ENCODE measurements around the gene TRIM48. TPM values are rescaled to one million over a fixed set of nuclear protein-coding genes. Genes with fewer than 3 reads are reported as not detected.
"Not testable (repeated sequence)": the region's sequence is repeated elsewhere in the genome, so short reads cannot be mapped to it uniquely, and the experiment has no call there.

TRIM48 gene
- total RNA-seq: not detected in 2 replicates
- not detected in 2 replicates for polyA plus RNA-seq
- polyA plus RNA-seq (2011; cell fraction: cytosol; rRNA removed): not detected in 2 replicates
- polyA plus RNA-seq (2011; cell fraction: nucleus; rRNA removed): not detected in 2 replicates
- not detected in 2 replicates for polyA plus RNA-seq (2012)
- polyA minus RNA-seq: not detected in 2 replicates
- not detected for polyA minus RNA-seq (2011; cell fraction: cytosol; rRNA and poly(A)+ RNA removed)
- not detected in 2 replicates for polyA minus RNA-seq (2011; cell fraction: nucleus; rRNA and poly(A)+ RNA removed)
- Bru-seq, nascent RNA: not detected
- not detected for BruChase-seq, experiment 1, labeled RNA remaining after a 6-hour chase
- BruChase-seq, experiment 2, labeled RNA remaining after a 2-hour chase: not detected
- long read RNA-seq: 0 reads

DNA sequence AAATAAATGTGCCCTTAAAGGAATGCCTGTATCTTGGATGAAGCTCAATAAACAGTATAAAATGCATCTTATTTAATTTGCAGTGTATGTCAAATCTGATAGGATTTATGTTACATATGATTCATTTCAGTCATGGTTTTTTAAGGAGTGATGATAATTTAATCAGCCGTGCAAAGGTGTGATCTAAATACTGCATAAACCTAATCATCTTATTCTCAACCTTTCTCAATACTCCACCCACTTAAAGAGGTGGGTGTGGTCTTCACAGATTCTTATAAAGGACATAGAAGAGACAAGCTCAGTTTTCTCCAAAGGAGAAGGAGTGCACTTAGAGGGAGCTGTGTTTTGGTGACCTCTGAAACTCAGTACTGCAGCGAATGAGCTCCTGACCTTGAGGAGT, at the start of gene TRIM48:
Gene TRIM48, plus strand, starts transcription at position 301 of the 400 bp plus-strand sequence. CDS start 113 bp downstream, outside the sequence.
- H3K27ac ChIP-seq (ENCODE audit: insufficient read depth, low read depth, low read length); intact Hi-C loops (cut with micrococcal nuclease); H3K4me2 ChIP-seq (ENCODE audit: insufficient read depth, low read length); BruUV-seq (replicated peaks); DNase-seq (ENCODE audit: low read depth, low spot score); H3K9me3 ChIP-seq (replicated peaks; ENCODE audit: control insufficient read depth, insufficient read depth, low read length); H3K9ac ChIP-seq (replicated peaks; ENCODE audit: extremely low read depth, insufficient read depth, low read length); H3K4me1 ChIP-seq (ENCODE audit: control insufficient read depth, extremely low read depth, insufficient read depth, low read length); CTCF ChIA-PET; H3K9me1 ChIP-seq (replicated peaks; ENCODE audit: control insufficient read depth, extremely low read depth, insufficient read depth, low read length); dilution Hi-C loops (cut with MboI; ENCODE audit: extremely low pct_ligation_motif_present, low sequenced_read_pairs); POLR2A ChIA-PET; H2AFZ ChIP-seq (ENCODE audit: low read depth, low read length); FAIRE-seq; H3K27me3 ChIP-seq (ENCODE audit: control insufficient read depth in 2 of 2, insufficient read depth in 2 of 2, low read length in 2 of 2); H3K36me3 ChIP-seq (ENCODE audit: control insufficient read depth in 2 of 2, extremely low read depth in 1 of 2, insufficient read depth in 2 of 2, low read length in 2 of 2); H3K4me3 ChIP-seq (replicated peaks in 1 of 3; ENCODE audit: insufficient read depth in 1 of 3, low read depth in 1 of 3, low read length in 3 of 3); H4K20me1 ChIP-seq (replicated peaks; ENCODE audit: control insufficient read depth, extremely low read depth, insufficient read depth, low read length); H3K79me2 ChIP-seq (ENCODE audit: control insufficient read depth, insufficient read depth, low read length): not testable (repeated sequence)

DNA sequence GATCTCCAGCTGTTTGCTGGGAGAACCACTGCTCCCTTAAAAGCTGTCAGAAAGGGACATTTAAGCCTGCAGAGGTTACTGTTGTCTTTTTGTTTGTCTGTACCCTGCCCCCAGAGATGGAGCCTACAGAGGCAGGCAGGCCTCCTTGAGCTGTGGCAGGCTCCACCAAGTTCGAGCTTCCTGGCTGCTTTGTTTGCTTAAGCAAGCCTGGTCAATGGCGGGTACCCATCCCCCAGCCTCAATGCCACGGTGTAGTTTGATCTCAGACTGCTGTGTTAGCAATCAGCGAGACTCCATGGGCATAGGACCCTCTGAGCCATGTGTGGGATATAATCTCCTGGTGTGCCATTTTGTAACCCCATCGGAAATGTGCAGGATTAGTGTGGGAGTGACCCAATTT, 23.6 kb upstream of the TRIM48 start:
- H3K36me3 ChIP-seq (ENCODE audit: control insufficient read depth in 2 of 2, extremely low read depth in 1 of 2, insufficient read depth in 2 of 2, low read length in 2 of 2); FAIRE-seq; H3K9me1 ChIP-seq (replicated peaks; ENCODE audit: control insufficient read depth, extremely low read depth, insufficient read depth, low read length); H3K79me2 ChIP-seq (ENCODE audit: control insufficient read depth, insufficient read depth, low read length); DNase-seq (ENCODE audit: low read depth, low spot score); H3K4me2 ChIP-seq (ENCODE audit: insufficient read depth, low read length); intact Hi-C loops (cut with micrococcal nuclease); dilution Hi-C loops (cut with MboI; ENCODE audit: extremely low pct_ligation_motif_present, low sequenced_read_pairs); H3K9ac ChIP-seq (replicated peaks; ENCODE audit: extremely low read depth, insufficient read depth, low read length); H3K4me3 ChIP-seq (replicated peaks in 1 of 3; ENCODE audit: insufficient read depth in 1 of 3, low read depth in 1 of 3, low read length in 3 of 3); H3K27me3 ChIP-seq (ENCODE audit: control insufficient read depth in 2 of 2, insufficient read depth in 2 of 2, low read length in 2 of 2); H4K20me1 ChIP-seq (replicated peaks; ENCODE audit: control insufficient read depth, extremely low read depth, insufficient read depth, low read length); H3K27ac ChIP-seq (ENCODE audit: insufficient read depth, low read depth, low read length); H3K9me3 ChIP-seq (replicated peaks; ENCODE audit: control insufficient read depth, insufficient read depth, low read length); BruUV-seq (replicated peaks); CTCF ChIA-PET; H2AFZ ChIP-seq (ENCODE audit: low read depth, low read length); POLR2A ChIA-PET; H3K4me1 ChIP-seq (ENCODE audit: control insufficient read depth, extremely low read depth, insufficient read depth, low read length): not testable (repeated sequence)
